Measurements from ENCODE around the gene BCL6.

BCL6 gene

GRCh38 chr3:187708696-187709095 is 36.6 kb downstream of the BCL6 start:
- no peaks in the 10 kb centered on the region for H3K4me1 ChIP-seq (ENCODE audit: insufficient read depth, low read length)
- H3K27me3 ChIP-seq (ENCODE audit: insufficient read depth, low read length) = no peaks in the 10 kb centered on the region
- no peak overlapping the region for H3K4me3 ChIP-seq (ENCODE audit: low read length)
- H3K36me3 ChIP-seq (ENCODE audit: insufficient read depth, low read length) = no peaks in the 10 kb centered on the region
- H3K27ac ChIP-seq (ENCODE audit: low read depth, low read length) = no peak overlapping the region
- no peaks in the 10 kb centered on the region for H3K9me3 ChIP-seq (ENCODE audit: insufficient read depth, low read depth, low read length)
- no peak overlapping the region for H3K9ac ChIP-seq (ENCODE audit: low read depth, low read length)

DNA sequence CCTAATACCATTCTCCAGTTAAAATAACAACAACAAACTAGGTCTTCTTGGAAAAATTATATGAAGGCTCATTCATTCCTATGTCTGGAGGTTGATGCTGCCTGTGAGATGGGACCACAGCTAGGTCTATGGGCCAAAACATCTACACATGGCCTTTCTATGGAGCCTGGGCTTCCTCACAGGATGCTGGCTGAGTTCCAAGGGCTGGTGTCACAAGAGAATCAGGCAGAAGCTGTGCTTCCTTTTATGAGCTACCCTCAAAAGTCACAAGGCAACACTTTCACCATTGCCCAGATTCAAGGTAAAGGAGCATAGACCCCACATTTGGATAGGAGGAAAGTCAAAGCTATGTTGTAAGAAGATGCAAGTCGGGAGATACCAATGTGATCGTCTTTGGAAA is 38.3 kb downstream of the BCL6 start:
- Histone ChIP-seq H3K9ac (ENCODE audit: low read depth, low read length) (no peak overlapping the region), H3K4me1 (ENCODE audit: insufficient read depth, low read length) (no peaks in the 10 kb centered on the region), H3K27me3 (ENCODE audit: insufficient read depth, low read length) (no peaks in the 10 kb centered on the region), H3K36me3 (ENCODE audit: insufficient read depth, low read length) (no peaks in the 10 kb centered on the region), H3K27ac (ENCODE audit: low read depth, low read length) (no peak overlapping the region), H3K9me3 (ENCODE audit: insufficient read depth, low read depth, low read length) (no peaks in the 10 kb centered on the region), H3K4me3 (ENCODE audit: low read length) (no peak overlapping the region)
- 86% methylated on average over 2 of the region's 2 CpGs for WGBS

- Histone ChIP-seq H3K36me3 (ENCODE audit: insufficient read depth, low read length) (no peaks in the 10 kb centered on the region), H3K9me3 (ENCODE audit: insufficient read depth, low read depth, low read length) (no peaks in the 10 kb centered on the region), H3K9ac (ENCODE audit: low read depth, low read length) (no peak overlapping the region), H3K27ac (ENCODE audit: low read depth, low read length) (no peak overlapping the region), H3K4me3 (ENCODE audit: low read length) (no peak overlapping the region), H3K4me1 (ENCODE audit: insufficient read depth, low read length) (no peaks in the 10 kb centered on the region), H3K27me3 (ENCODE audit: insufficient read depth, low read length) (no peaks in the 10 kb centered on the region)
Observed at GRCh38 chr3:187705164-187705563, 40.1 kb downstream of the BCL6 start.

GRCh38 chr3:187702507-187703033 is 42.7 kb downstream of the BCL6 start, which contains the start of gene RTP2:
Gene RTP2, minus strand, starts transcription at chr3:187702557. Its CDS starts 429 bp downstream, at chr3:187702128.
- no peak within 1 kb of the TSS for H3K9ac ChIP-seq (ENCODE audit: low read depth, low read length)
- WGBS = 67% methylated on average over 4 of the region's 4 CpGs

DNA sequence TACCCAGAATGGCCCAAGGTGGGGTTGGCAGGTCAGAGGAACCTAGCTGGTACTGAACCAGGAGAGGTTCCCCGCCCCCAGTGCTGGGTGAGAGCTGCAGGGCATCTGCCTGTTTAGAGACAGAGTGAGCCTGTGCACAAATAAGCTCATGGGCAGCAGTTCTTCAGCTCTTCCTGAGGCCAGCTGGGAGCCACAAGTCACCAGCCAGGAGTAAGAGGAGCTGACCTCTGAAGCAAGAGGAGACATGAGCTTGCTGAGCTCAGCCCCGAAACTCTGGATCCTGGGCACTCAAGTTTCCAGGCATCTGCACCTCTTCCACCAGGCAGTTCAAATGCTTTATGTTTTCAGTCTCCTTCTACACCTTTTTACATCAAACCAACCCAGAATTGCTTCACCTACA is 45.0 kb downstream of the BCL6 start:
- 95% methylated on average over 2 of the region's 2 CpGs for WGBS
- H3K36me3 ChIP-seq (ENCODE audit: insufficient read depth, low read length) = no peaks in the 10 kb centered on the region
- H3K9me3 ChIP-seq (ENCODE audit: insufficient read depth, low read depth, low read length) = no peaks in the 10 kb centered on the region
- H3K27ac ChIP-seq (ENCODE audit: low read depth, low read length) = no peak overlapping the region
- H3K27me3 ChIP-seq (ENCODE audit: insufficient read depth, low read length) = no peaks in the 10 kb centered on the region
- no peak overlapping the region for H3K4me3 ChIP-seq (ENCODE audit: low read length)
- no peak overlapping the region for H3K9ac ChIP-seq (ENCODE audit: low read depth, low read length)
- no peaks in the 10 kb centered on the region for H3K4me1 ChIP-seq (ENCODE audit: insufficient read depth, low read length)

More at GRCh38 chr3:187702507-187703033, 42.7 kb downstream of the BCL6 start, which contains the start of gene RTP2:
- Histone ChIP-seq H3K36me3 (ENCODE audit: insufficient read depth, low read length) (no peaks in the 10 kb centered on the region), H3K27me3 (ENCODE audit: insufficient read depth, low read length) (no peaks in the 10 kb centered on the region), H3K4me3 (ENCODE audit: low read length) (no peak within 1 kb of the TSS), H3K27ac (ENCODE audit: low read depth, low read length) (no peak within 1 kb of the TSS), H3K4me1 (ENCODE audit: insufficient read depth, low read length) (no peaks in the 10 kb centered on the region), H3K9me3 (ENCODE audit: insufficient read depth, low read depth, low read length) (no peaks in the 10 kb centered on the region)

DNA sequence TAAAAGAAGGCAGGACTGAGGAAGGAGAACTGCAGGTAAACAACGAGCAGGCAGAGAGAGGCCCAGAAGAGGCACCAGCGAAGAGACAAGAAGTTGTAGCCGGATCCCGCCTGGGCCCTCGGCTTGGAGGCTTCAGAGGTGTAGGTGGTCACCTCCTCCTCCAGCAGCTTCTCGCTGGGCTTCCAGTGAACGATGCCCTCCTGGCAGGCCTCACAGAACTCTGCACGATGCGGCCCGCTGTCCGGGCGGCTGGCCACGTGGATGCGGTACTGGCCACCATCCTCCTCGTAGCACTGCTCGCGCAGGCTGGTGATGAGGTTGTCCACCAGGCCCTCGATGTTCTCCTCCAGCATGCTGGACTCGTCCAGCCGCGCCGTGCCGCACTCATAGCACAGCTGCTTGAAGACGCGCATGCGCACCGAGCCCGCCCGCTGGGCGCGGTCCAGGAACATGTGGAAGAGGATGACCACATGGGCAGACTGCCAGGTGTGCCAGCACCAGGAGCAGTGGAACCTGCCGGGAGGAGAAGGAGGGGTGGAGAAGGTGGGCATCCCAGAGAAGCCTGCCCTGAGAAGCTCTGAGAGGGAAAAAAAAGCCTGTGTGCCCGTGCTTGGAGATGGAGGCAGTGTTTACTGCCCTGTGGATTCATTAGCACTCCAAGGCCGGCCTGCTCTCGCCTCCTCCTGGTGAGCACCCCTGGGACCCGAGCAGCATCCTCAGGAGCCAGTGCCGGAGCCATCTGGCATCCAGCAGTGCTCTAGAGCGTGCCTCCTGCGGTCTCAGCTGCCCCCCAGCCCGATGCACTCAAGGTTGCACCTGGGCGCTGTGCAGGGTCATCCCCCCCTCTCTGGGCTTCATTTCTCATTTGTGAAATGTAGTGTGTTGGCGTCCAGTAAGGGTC is 46.5 kb downstream of the BCL6 start:
- no peaks in the 10 kb centered on the region for H3K36me3 ChIP-seq (ENCODE audit: insufficient read depth, low read length)
- no peak overlapping the region for H3K9ac ChIP-seq (ENCODE audit: low read depth, low read length)
- H3K27me3 ChIP-seq (ENCODE audit: insufficient read depth, low read length) = no peaks in the 10 kb centered on the region
- H3K4me3 ChIP-seq (ENCODE audit: low read length) = no peak overlapping the region
- H3K9me3 ChIP-seq (ENCODE audit: insufficient read depth, low read depth, low read length) = no peaks in the 10 kb centered on the region
- 97% methylated on average over 36 of the region's 42 CpGs for WGBS
- H3K27ac ChIP-seq (ENCODE audit: low read depth, low read length) = no peak overlapping the region
- H3K4me1 ChIP-seq (ENCODE audit: insufficient read depth, low read length) = no peaks in the 10 kb centered on the region

GRCh38 chr3:187696021-187696420 is 49.2 kb downstream of the BCL6 start:
- Histone ChIP-seq H3K27ac (ENCODE audit: low read depth, low read length) (no peak overlapping the region), H3K36me3 (ENCODE audit: insufficient read depth, low read length) (no peaks in the 10 kb centered on the region), H3K9ac (ENCODE audit: low read depth, low read length) (no peak overlapping the region), H3K4me3 (ENCODE audit: low read length) (no peak overlapping the region), H3K27me3 (ENCODE audit: insufficient read depth, low read length) (no peaks in the 10 kb centered on the region), H3K4me1 (ENCODE audit: insufficient read depth, low read length) (no peaks in the 10 kb centered on the region), H3K9me3 (ENCODE audit: insufficient read depth, low read depth, low read length) (no peaks in the 10 kb centered on the region)
- WGBS = 58% methylated on average over 3 of the region's 4 CpGs

- WGBS = 91% methylated on average over 4 of the region's 4 CpGs
- Histone ChIP-seq H3K36me3 (ENCODE audit: insufficient read depth, low read length) (no peaks in the 10 kb centered on the region), H3K4me3 (ENCODE audit: low read length) (no peak overlapping the region), H3K4me1 (ENCODE audit: insufficient read depth, low read length) (no peaks in the 10 kb centered on the region), H3K27ac (ENCODE audit: low read depth, low read length) (no peak overlapping the region), H3K9me3 (ENCODE audit: insufficient read depth, low read depth, low read length) (no peaks in the 10 kb centered on the region), H3K9ac (ENCODE audit: low read depth, low read length) (no peak overlapping the region), H3K27me3 (ENCODE audit: insufficient read depth, low read length) (no peaks in the 10 kb centered on the region)
Observed at GRCh38 chr3:187695449-187695848, 49.8 kb downstream of the BCL6 start.

GRCh38 chr3:187694801-187695200 is 50.5 kb downstream of the BCL6 start:
- Histone ChIP-seq H3K9me3 (ENCODE audit: insufficient read depth, low read depth, low read length) (no peaks in the 10 kb centered on the region), H3K9ac (ENCODE audit: low read depth, low read length) (no peak overlapping the region), H3K36me3 (ENCODE audit: insufficient read depth, low read length) (no peaks in the 10 kb centered on the region), H3K4me1 (ENCODE audit: insufficient read depth, low read length) (no peaks in the 10 kb centered on the region), H3K27ac (ENCODE audit: low read depth, low read length) (no peak overlapping the region), H3K4me3 (ENCODE audit: low read length) (no peak overlapping the region), H3K27me3 (ENCODE audit: insufficient read depth, low read length) (no peaks in the 10 kb centered on the region)
- 83% methylated on average over 3 of the region's 3 CpGs for WGBS

GRCh38 chr3:187693431-187693830 is 51.8 kb downstream of the BCL6 start:
- Histone ChIP-seq H3K27me3 (ENCODE audit: insufficient read depth, low read length) (no peaks in the 10 kb centered on the region), H3K9ac (ENCODE audit: low read depth, low read length) (no peak overlapping the region), H3K36me3 (ENCODE audit: insufficient read depth, low read length) (no peaks in the 10 kb centered on the region), H3K9me3 (ENCODE audit: insufficient read depth, low read depth, low read length) (no peaks in the 10 kb centered on the region), H3K27ac (ENCODE audit: low read depth, low read length) (no peak overlapping the region), H3K4me1 (ENCODE audit: insufficient read depth, low read length) (no peaks in the 10 kb centered on the region), H3K4me3 (ENCODE audit: low read length) (no peak overlapping the region)
- 93% methylated on average over 1 of the region's 1 CpG for WGBS

DNA sequence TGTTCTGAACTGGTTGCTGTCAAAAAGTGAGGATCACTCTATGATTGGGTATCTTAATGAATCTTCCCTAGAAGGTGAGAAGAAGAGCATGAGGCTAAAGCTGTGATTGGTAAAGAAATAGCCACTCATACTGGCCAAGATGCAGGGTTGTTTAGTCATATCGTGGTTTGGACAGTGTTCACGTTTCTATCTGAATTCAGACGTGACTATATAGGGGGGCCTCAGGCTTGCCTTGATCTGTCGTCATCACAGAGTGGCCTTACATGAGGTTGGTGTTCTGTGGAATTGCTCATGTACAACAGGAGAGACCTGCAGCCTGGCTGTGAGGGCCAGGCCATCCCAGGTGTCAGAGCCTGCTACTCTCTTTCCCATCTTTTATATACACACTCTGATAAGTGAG is 55.3 kb downstream of the BCL6 start:
- Histone ChIP-seq H3K36me3 (ENCODE audit: insufficient read depth, low read length) (no peaks in the 10 kb centered on the region), H3K9me3 (ENCODE audit: insufficient read depth, low read depth, low read length) (peaks cover 17% of the 10 kb centered on the region), H3K27ac (ENCODE audit: low read depth, low read length) (no peak overlapping the region), H3K4me1 (ENCODE audit: insufficient read depth, low read length) (no peaks in the 10 kb centered on the region), H3K9ac (ENCODE audit: low read depth, low read length) (no peak overlapping the region), H3K27me3 (ENCODE audit: insufficient read depth, low read length) (no peaks in the 10 kb centered on the region), H3K4me3 (ENCODE audit: low read length) (no peak overlapping the region)
- 90% methylated on average over 4 of the region's 4 CpGs for WGBS

Measured in HUES64 (cell line).